HepG2 (cell line): Measurements from ENCODE around the gene SLC9A8. TPM values are rescaled to one million over a fixed set of nuclear protein-coding genes. Genes with fewer than 3 reads are reported as not detected.

Experiments used
- BORCS8-MEF2B ChIP-seq: sonication (generic); formaldehyde crosslinking; IDR thresholded peaks from 2 replicates; pipeline ENCODE4 v1.8.0; 2022; ENCODE audit warnings: mild to moderate bottlenecking, missing genetic modification reagents
- ELF1 ChIP-seq: sonication (generic); formaldehyde crosslinking; IDR thresholded peaks from 2 replicates; pipeline ENCODE4 v1.4.0; 2020; ENCODE audit warnings: missing genetic modification reagents
- GPBP1L1 ChIP-seq: sonication (generic); formaldehyde crosslinking; IDR thresholded peaks from 2 replicates; pipeline ENCODE4 v1.5.0; 2020; ENCODE audit warnings: mild to moderate bottlenecking, missing genetic modification reagents
- HMG20B ChIP-seq: conservative IDR thresholded peaks from 2 replicates; pipeline ENCODE4 v1.6.1; 2016; ENCODE audit warnings: missing genetic modification reagents, missing compliant biosample characterization
- MAFK ChIP-seq, 2 experiments: IDR thresholded peaks in 1 of 2; conservative IDR thresholded peaks in 1 of 2; 2 replicates each; pipeline ENCODE4 v1.6.1; 2011; ENCODE audit warnings: improper control_type of control experiment in 2 of 2, low read length in 2 of 2
- MIXL1 ChIP-seq: IDR thresholded peaks from 2 replicates; pipeline ENCODE4 v1.6.1; 2016
- NCOA1 ChIP-seq: sonication (generic); formaldehyde crosslinking; IDR thresholded peaks from 2 replicates; pipeline ENCODE4 v1.9.0; 2021; ENCODE audit warnings: missing genetic modification reagents
- NCOA5 ChIP-seq: sonication (generic); formaldehyde crosslinking; IDR thresholded peaks from 2 replicates; pipeline ENCODE4 v1.4.0; 2020; ENCODE audit warnings: missing genetic modification reagents
- NFE2 ChIP-seq: sonication (generic); formaldehyde crosslinking; IDR thresholded peaks from 2 replicates; pipeline ENCODE4 v1.4.0; 2020; ENCODE audit warnings: missing genetic modification reagents
- NR3C1 ChIP-seq: sonication (generic); formaldehyde crosslinking; IDR thresholded peaks from 2 replicates; pipeline ENCODE4 v1.4.0; 2020; ENCODE audit warnings: missing genetic modification reagents
- PHB2 ChIP-seq: fragments of 450-650 bp; IDR thresholded peaks from 2 replicates; pipeline ENCODE4 v1.6.1; 2018; ENCODE audit not compliant: partially characterized antibody
- PHF21A ChIP-seq: sonication (generic); formaldehyde crosslinking; IDR thresholded peaks from 2 replicates; pipeline ENCODE4 v1.5.0; 2020; ENCODE audit warnings: mild to moderate bottlenecking, missing genetic modification reagents
- POLR2A ChIP-seq, 2 experiments: IDR thresholded peaks; 2 replicates each; pipeline ENCODE4 v1.6.1; 2011; ENCODE audit warnings: low read depth in 2 of 2, low read length in 2 of 2, mild to moderate bottlenecking in 1 of 2, moderate library complexity in 1 of 2; ENCODE audit not compliant: insufficient read depth in 1 of 2
- PRPF4 ChIP-seq: fragments of 200-400 bp; formaldehyde crosslinking; IDR thresholded peaks from 2 replicates; pipeline ENCODE4 v1.6.1; 2016; ENCODE audit warnings: low read length, low read depth; ENCODE audit not compliant: poor library complexity, severe bottlenecking
- RARA ChIP-seq: IDR thresholded peaks from 2 replicates; pipeline ENCODE4 v1.6.1; 2016; ENCODE audit warnings: missing genetic modification reagents, missing compliant biosample characterization
- SIX4 ChIP-seq: sonication (generic); formaldehyde crosslinking; IDR thresholded peaks from 2 replicates; pipeline ENCODE4 v1.4.0; 2020; ENCODE audit warnings: missing genetic modification reagents
- SMARCE1 ChIP-seq: fragments of 450-650 bp; IDR thresholded peaks from 2 replicates; pipeline ENCODE4 v1.6.1; 2017; ENCODE audit warnings: borderline replicate concordance
- SNAPC5 ChIP-seq: sonication (generic); formaldehyde crosslinking; IDR thresholded peaks from 2 replicates; pipeline ENCODE4 v1.8.1; 2023; ENCODE audit warnings: mild to moderate bottlenecking, missing genetic modification reagents, borderline replicate concordance
- SOX5 ChIP-seq: IDR thresholded peaks from 2 replicates; pipeline ENCODE4 v1.6.1; 2016; ENCODE audit warnings: borderline replicate concordance
- SRSF9 ChIP-seq: fragments of 200-400 bp; formaldehyde crosslinking; IDR thresholded peaks from 2 replicates; pipeline ENCODE4 v1.6.1; 2018; ENCODE audit warnings: borderline replicate concordance, mild to moderate bottlenecking, low read depth, low read length; ENCODE audit not compliant: insufficient read depth, poor library complexity, severe bottlenecking
- TBP ChIP-seq: sonication (generic); formaldehyde crosslinking; IDR thresholded peaks from 2 replicates; pipeline ENCODE4 v1.5.0; 2020; ENCODE audit warnings: missing genetic modification reagents
- THAP11 ChIP-seq: IDR thresholded peaks from 2 replicates; pipeline ENCODE4 v1.6.1; 2016; ENCODE audit warnings: missing biosample characterization, missing genetic modification reagents
- U2AF1 ChIP-seq: fragments of 200-400 bp; formaldehyde crosslinking; optimal IDR thresholded peaks from 2 replicates; pipeline ENCODE3; 2017; ENCODE audit warnings: mild to moderate bottlenecking, low read depth, low read length
- U2AF2 ChIP-seq: fragments of 200-400 bp; formaldehyde crosslinking; IDR thresholded peaks from 2 replicates; pipeline ENCODE4 v1.6.1; 2017; ENCODE audit warnings: low read depth, mild to moderate bottlenecking, low read length
- XRCC5 ChIP-seq: fragments of 200-400 bp; formaldehyde crosslinking; optimal IDR thresholded peaks from 2 replicates; pipeline ENCODE3; 2017; ENCODE audit warnings: mild to moderate bottlenecking, low read length
- ZBTB20 ChIP-seq: sonication (generic); formaldehyde crosslinking; IDR thresholded peaks from 2 replicates; pipeline ENCODE4 v1.8.1; 2023; ENCODE audit warnings: missing genetic modification reagents, low read depth, mild to moderate bottlenecking, borderline replicate concordance
- ZFP36L2 ChIP-seq: sonication (generic); formaldehyde crosslinking; IDR thresholded peaks from 2 replicates; pipeline ENCODE4 v1.4.0; 2020; ENCODE audit warnings: missing genetic modification reagents
- ZFP37 ChIP-seq: sonication (generic); formaldehyde crosslinking; IDR thresholded peaks from 2 replicates; pipeline ENCODE4 v1.4.0; 2020; ENCODE audit warnings: missing genetic modification reagents, borderline replicate concordance
- ZNF275 ChIP-seq: sonication (generic); formaldehyde crosslinking; IDR thresholded peaks from 2 replicates; pipeline ENCODE4 v1.8.0; 2022; ENCODE audit warnings: missing genetic modification reagents, mild to moderate bottlenecking, inconsistent platforms, borderline replicate concordance
- ZNF547 ChIP-seq: sonication (generic); formaldehyde crosslinking; IDR thresholded peaks from 2 replicates; pipeline ENCODE4 v1.5.1; 2020; ENCODE audit warnings: mild to moderate bottlenecking, missing genetic modification reagents
- ZNF614 ChIP-seq: IDR thresholded peaks from 2 replicates; pipeline ENCODE4 v1.6.1; 2018; ENCODE audit warnings: missing biosample characterization, missing genetic modification reagents, inconsistent platforms, borderline replicate concordance
- ZNF773 ChIP-seq: sonication (generic); formaldehyde crosslinking; IDR thresholded peaks from 2 replicates; pipeline ENCODE4 v1.4.0; 2020; ENCODE audit warnings: missing genetic modification reagents, borderline replicate concordance
- polyA plus RNA-seq, 8 experiments: library from polyadenylated mRNA; depleted of rRNA in 3 of 8; stranded (reverse) in 7 of 8; unstranded in 1 of 8; fragments of >200 nt; fragmentation: Illumina TruSeq in 4 of 8; extraction: Trizol in 4 of 8; gene quantifications; 2 replicates each; pipeline versions ENCODE4 v1.2.1 to v1.2.3, GENCODE V29; 2011 to 2016; ENCODE audit warnings: low read depth in 4 of 8, missing spikeins in 1 of 8, mixed read lengths in 1 of 8; ENCODE audit not compliant: insufficient read depth in 1 of 8
- total RNA-seq, 5 experiments: library from RNA; depleted of rRNA; stranded (reverse); fragments of >200 nt; fragmentation: Illumina TruSeq; extraction: Trizol; gene quantifications; 2 replicates each; pipeline ENCODE4 v1.2.3, GENCODE V29; 2016; ENCODE audit warnings: low read depth in 1 of 5

SLC9A8 gene
- total and polyA plus RNA-seq, 2 of the 13 experiments (the other 11 are each of a cell fraction or from before 2014, with no cell fraction given): 4.1 to 7.4 TPM

- TF ChIP-seq PHF21A (CRISPR knock-in tag) (peak; percentile 76), POLR2A (IDR thresholded peaks at IDR 0.05; ENCODE audit: insufficient read depth in 1 of 2, low read depth in 2 of 2, low read length in 2 of 2) (0 out of 4 replicates have a peak, but pooled peaks of 1 of the 2 experiments have one; percentile 42), PRPF4 (peak; percentile 69), NR3C1 (CRISPR knock-in tag) (no peak), HMG20B (CRISPR knock-in tag) (peak; percentile 81), SMARCE1 (no peak), ELF1 (CRISPR knock-in tag) (peak; percentile 63; the same call in 1 of the 2 replicates), ZNF547 (CRISPR knock-in tag) (peak; percentile 74; the same call in 1 of the 2 replicates), MIXL1 (CRISPR knock-in tag) (0 out of 2 replicates have a peak, but pooled peaks have one; percentile 53), NFE2 (CRISPR knock-in tag) (no peak), ZNF275 (CRISPR knock-in tag) (no peak), ZFP37 (CRISPR knock-in tag) (no peak), TBP (CRISPR knock-in tag) (no peak), ZBTB20 (CRISPR knock-in tag) (peak; percentile 76), BORCS8-MEF2B (CRISPR knock-in tag) (peak; percentile 36; the same call in 1 of the 2 replicates), NCOA5 (CRISPR knock-in tag) (no peak), ZNF773 (no peak), THAP11 (no peak; the same call in 1 of the 2 replicates), MAFK (conservative IDR thresholded peaks at IDR 0.05 in 1 of 2, IDR thresholded peaks at IDR 0.05 in 1 of 2; ENCODE audit: low read length in 2 of 2) (peak in 1 of 2 experiments; percentile 17; a peak in 2 of 4 replicates), NCOA1 (CRISPR knock-in tag) (no peak), ZFP36L2 (CRISPR knock-in tag) (no peak), GPBP1L1 (CRISPR knock-in tag) (no peak), SIX4 (CRISPR knock-in tag) (peak; percentile 32; the same call in 1 of the 2 replicates), PHB2 (no peak), ZNF614 (CRISPR knock-in tag) (peak; percentile 88; the same call in 1 of the 2 replicates), SRSF9 (no peak), XRCC5 (peak; percentile 86), SOX5 (CRISPR knock-in tag) (peak; percentile 89), U2AF2 (no peak), U2AF1 (no peak), RARA (CRISPR knock-in tag) (peak; percentile 91), SNAPC5 (0 out of 2 replicates have a peak, but pooled peaks have one; percentile 62)
Measured at GRCh38 chr20:49775229-49775693, 37.4 kb upstream of the SLC9A8 start (continued).
